SU-DHL-6 (cell line): ENCODE data around the gene CDKN2AIPNL.

Source experiments
- EZH2phosphoT487 ChIP-seq: fragments of 200-600 bp; sonication (generic), shearing (Covaris generic); conservative IDR thresholded peaks from 2 replicates; pipeline ENCODE4 v1.6.1; 2018; ENCODE audit warnings: mild to moderate bottlenecking, antibody characterized with exemption, low read length, moderate library complexity, mixed read lengths
- TF ChIP-seq, protein P1 (sequence below): fragments of 200-600 bp; sonication (generic); IDR thresholded peaks from one replicate; pipeline ENCODE4 v1.5.1; 2017; ENCODE audit warnings: antibody characterized with exemption, mild to moderate bottlenecking, low read length, moderate library complexity; ENCODE audit not compliant: insufficient read depth, poor library complexity, severe bottlenecking

GRCh38 chr5:134449167-134449566, 37.5 kb upstream of the CDKN2AIPNL start:
- TF ChIP-seq, protein P1, sequence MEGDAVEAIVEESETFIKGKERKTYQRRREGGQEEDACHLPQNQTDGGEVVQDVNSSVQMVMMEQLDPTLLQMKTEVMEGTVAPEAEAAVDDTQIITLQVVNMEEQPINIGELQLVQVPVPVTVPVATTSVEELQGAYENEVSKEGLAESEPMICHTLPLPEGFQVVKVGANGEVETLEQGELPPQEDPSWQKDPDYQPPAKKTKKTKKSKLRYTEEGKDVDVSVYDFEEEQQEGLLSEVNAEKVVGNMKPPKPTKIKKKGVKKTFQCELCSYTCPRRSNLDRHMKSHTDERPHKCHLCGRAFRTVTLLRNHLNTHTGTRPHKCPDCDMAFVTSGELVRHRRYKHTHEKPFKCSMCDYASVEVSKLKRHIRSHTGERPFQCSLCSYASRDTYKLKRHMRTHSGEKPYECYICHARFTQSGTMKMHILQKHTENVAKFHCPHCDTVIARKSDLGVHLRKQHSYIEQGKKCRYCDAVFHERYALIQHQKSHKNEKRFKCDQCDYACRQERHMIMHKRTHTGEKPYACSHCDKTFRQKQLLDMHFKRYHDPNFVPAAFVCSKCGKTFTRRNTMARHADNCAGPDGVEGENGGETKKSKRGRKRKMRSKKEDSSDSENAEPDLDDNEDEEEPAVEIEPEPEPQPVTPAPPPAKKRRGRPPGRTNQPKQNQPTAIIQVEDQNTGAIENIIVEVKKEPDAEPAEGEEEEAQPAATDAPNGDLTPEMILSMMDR, result no peak
- TF ChIP-seq EZH2phosphoT487, result no peak
